Right forelimb (tissue), 1 donor: ENCODE data around the gene SLC39A7.

ENCODE experiments used
- DNase-seq: peaks from one replicate; pipeline ENCODE4 v3.0.0-alpha.2; 2018

SLC39A7 gene

GRCh38 chr6:33190504-33191107 lies 10.1 kb upstream of the SLC39A7 start:
- peak; percentile 67 for DNase-seq

DNA sequence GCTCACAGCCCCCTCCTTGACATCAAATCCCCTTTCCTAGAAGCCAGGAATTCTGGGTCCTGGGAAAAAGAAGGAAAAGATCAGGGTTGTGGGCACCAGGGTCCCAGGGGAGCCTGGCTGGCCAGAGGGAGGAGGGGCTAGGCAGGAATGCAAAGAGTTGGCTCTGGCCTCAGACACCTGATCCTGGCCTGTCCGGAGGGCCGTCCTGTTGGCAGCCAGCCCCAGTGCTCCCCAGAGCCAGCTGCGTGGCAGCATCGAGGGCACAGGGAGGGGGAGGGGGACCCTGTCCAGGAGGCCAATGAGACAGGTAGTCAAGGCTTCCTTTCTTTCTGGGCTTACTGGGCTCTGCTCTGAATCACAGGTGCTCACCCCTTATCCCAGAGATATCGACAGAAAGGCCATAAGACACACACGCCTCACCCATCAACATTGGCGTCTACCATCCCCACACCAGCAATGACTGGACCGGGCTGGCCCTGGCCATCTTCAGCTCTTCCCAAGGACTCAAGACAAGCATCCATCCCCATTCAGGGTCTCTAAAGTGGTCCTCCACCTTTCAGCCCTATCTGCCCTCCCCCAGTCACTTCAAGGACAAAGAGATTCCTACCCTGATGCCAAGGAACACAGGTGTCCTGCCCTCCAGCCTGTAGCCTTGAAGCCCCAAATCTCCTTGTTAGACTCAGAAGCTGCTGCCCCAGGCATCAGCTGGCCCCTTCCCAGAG lies 9.1 kb upstream of the SLC39A7 start:
- DNase-seq = peak; percentile 76

GRCh38 chr6:33192105-33192646 lies 8.5 kb upstream of the SLC39A7 start, which contains the start of gene COL11A2:
Gene COL11A2 (minus strand): TSS chr6:33192467. CDS start chr6:33192240, 227 bp downstream.
- DNase-seq = no peak

DNA sequence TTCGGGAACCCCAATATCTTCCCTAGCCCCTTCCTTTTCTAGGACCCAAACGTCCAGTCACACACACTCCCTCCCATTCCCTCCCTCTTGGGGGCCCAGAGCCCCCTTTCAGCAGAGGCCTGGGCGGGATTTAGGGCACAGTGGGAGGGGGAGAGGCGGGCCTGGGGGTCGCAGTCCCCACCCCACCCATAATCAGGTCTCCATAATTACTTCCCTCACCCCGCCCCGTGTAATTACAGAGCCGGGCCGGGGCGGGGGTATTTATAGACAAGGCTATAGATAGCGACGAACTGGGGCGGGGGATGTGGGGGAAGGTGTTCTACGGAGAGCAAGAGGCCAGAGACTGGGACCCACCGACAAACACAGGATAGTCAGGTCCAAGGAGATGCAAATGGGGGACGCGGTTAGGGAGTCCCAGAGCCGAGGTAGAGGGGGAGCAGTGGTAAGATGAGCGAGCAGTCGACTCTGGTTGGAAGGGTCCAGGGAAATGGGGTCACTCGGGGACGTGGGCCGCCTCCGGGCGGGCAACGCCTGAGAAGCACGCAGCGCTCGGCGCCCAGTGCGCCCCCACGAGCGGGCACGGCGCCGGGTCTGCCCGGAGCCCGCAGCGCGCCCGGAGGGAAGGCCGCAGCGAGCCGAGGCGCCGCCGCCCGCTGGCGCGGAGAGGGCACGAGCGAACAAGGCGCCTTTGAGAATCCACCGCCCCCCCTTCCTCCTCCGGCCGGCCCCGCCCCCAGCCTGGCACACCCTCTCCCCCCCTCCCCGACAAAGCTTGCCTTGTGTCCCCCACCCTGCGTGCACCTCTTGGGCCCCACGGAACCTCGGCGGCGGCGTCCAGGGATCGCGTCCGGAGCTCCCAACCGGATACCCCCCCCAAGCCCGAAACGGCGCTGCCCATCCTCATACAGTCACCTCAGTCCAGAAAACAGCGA lies 7.7 kb upstream of the SLC39A7 start:
- DNase-seq = peak; percentile 77

- DNase-seq = no peak
These were observed 7.0 kb upstream of the SLC39A7 start for GRCh38 chr6:33193619-33194018.

GRCh38 chr6:33194431-33194979 lies 6.2 kb upstream of the SLC39A7 start:
- no peak for DNase-seq

DNA sequence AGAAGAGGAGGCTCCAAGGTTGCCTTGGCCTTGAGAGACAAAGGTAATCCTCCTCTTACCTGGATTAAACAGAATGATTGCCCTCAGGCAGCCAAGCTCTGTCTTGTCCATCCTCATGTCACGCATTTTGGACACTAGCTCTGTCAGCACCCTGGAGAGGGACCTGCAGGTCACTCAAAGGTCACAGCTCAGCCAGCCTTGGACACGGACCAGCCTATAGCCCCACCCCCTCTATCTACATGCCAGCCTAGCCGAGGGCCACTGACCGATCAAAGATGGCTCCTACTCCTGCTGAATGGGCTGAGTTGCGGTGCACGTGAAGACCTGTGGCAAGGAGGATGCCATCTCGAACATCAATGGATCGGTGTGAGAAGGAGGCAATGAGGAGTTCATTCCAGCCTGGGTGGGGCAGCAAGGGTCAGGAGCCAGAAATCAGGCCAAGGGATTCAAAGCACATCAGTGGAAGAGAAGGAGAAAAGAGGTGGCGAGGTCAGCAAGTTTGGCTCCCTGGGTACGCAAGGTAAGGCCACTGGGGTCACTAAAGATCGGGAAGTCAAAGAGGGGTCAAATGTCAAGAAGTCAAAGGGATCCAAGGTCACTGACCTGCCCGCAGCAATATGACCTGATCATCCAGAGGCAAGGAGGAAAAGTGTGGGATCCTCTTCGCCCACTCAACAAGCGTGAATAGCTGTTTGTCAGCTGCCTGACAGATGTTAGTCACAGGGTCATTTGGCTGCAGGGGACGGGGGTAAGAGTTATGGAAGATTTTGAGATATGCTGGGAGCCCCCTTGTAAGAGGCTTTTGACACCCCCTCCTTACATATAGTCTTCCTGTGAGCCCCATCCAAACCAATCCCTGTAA lies 5.1 kb upstream of the SLC39A7 start:
- DNase-seq = no peak

- DNase-seq = no peak
These were observed 3.1 kb upstream of the SLC39A7 start for GRCh38 chr6:33197431-33198048.

DNA sequence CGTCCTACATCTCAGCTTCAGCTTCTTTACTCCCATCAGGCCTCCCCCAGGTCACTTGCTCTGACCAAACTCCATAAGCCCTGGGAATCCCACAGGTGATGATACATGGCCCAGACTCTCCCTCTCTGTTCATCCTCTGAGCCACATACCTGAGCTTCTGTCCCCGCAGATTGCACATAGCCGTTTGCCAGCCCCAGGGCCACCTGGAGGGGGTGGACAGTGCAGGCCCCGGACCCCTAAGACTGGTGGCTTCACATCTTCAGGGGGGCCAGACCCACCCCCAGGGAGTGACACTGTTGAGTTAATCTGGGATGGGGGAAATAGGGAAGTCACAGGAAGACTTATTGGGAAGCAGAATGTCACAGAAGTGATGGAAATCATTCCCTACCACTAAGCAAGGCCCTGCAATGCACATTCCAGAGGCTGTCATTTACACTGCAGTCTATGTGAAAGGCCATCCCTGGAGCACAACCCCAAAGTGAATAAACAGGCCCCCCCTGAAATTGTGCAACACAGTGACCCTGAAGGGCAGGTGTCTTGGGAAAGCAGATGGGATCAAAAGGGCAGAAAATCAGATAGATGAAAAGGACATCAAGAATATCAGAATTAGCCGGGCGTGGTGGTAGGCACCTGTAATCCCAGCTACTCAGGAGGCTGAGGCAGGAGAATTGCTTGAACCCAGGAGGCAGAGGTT lies 2.4 kb upstream of the SLC39A7 start:
- no peak for DNase-seq

- no peak for DNase-seq
These were observed 1.7 kb upstream of the SLC39A7 start for GRCh38 chr6:33198853-33199436.

DNA sequence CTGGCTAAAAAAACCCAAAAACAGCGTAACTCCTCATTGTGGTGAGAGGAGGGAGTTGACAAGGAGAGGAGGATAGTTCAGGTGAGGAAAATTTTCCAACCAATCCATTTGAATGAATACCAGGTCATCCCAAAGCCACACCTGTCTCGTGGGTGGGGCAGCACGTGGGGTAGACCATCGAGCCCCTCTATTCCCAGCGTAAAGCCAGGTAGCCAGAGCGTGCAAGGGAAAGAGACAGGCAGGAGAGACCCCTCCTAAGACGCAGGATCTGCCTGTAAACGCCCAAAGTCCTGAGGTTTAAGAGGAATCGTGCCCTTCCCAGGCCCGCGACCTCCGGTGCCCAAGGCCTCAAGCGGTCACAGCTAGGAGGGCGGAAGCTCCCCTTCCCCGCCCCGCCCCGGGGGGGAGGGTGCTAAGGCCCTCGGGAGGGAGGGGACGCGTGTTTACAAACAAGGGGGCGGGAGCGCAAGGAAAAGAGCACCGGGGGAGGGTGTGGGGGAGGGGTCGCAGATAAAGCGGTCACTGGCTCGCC lies 914 bp upstream of the SLC39A7 start:
- DNase-seq = no peak

GRCh38 chr6:33201147-33201545 lies 479 bp downstream of the SLC39A7 start:
- DNase-seq = no peak

- DNase-seq = peak; percentile 25
These were observed 1.3 kb downstream of the SLC39A7 start for GRCh38 chr6:33201935-33202334.

DNA sequence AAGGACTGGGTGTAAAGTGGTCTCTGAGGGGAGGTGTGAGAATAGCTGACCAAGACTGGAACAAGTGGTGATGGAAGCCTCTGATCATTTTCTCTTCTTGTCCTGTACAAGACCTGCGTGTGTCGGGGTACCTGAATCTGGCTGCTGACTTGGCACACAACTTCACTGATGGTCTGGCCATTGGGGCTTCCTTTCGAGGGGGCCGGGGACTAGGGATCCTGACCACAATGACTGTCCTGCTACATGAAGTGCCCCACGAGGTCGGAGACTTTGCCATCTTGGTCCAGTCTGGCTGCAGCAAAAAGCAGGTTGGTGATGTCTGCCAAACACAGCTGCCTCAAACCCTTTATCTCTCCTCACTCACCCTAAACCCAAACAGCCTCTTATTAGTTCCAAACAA lies 2.1 kb downstream of the SLC39A7 start:
- DNase-seq = peak; percentile 38

GRCh38 chr6:33203443-33204164 lies 2.9 kb downstream of the SLC39A7 start:
- peak; percentile 31 for DNase-seq

DNA sequence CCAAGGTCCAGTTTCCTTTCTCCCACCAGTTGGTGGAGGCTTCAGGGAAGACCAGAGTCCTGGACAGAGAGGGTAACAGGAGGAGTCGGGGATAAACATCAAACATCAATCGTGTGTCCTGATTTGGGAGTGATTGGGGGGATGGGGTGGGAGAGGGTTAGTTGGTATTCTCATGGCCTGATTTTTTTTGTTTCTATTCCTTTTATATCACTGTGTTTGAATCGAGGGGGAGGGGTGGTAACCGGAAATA lies 3.4 kb downstream of the SLC39A7 start:
- no peak for DNase-seq

GRCh38 chr6:33204415-33205190 lies 3.9 kb downstream of the SLC39A7 start, which contains the start of gene HSD17B8:
Gene HSD17B8 (plus strand): TSS chr6:33204655. CDS start chr6:33204669, 14 bp downstream.
- peak; percentile 93 for DNase-seq

DNA sequence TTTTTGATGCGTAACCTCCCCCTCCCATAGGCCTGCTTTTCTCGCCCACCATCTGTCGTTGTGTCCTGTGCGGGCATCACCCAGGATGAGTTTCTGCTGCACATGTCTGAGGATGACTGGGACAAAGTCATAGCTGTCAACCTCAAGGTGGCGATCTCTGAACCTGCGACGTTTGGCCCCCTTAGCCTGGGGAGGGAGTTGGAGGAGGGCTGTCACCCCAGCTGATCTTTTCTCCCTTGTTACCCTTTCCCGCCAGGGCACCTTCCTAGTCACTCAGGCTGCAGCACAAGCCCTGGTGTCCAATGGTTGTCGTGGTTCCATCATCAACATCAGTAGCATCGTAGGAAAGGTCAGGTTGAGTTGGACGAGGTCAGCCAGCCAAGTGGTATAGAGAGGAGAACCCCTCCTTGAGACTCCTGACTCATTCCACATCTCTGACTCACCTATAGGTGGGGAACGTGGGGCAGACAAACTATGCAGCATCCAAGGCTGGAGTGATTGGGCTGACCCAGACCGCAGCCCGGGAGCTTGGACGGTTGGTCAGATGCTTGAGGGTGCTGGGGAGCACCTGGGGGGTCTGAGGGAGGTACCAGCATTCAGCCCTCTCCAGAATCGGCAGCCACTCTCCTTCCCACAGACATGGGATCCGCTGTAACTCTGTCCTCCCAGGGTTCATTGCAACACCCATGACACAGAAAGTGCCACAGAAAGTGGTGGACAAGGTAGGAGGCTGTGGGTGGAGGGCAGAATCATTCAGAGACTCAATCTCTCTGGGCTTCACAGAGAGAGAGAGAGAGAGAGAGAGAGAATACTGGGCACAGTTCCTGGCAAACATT lies 4.7 kb downstream of the SLC39A7 start:
- peak; percentile 44 for DNase-seq
